Measurements from ENCODE around the gene RASSF4. TPM values are rescaled to one million over a fixed set of nuclear protein-coding genes. Genes with fewer than 3 reads are reported as not detected.

The RASSF4 gene
- polyA plus RNA-seq, 1 experiment, result 11.2 TPM

GRCh38 chr10:44947371-44948152, 12.0 kb upstream of the RASSF4 start:
- Histone ChIP-seq H3K4me3 (ENCODE audit: low read depth, low read length) (no peak overlapping the region), H3K27me3 (ENCODE audit: control insufficient read depth, insufficient read depth, low read length) (peaks cover 2% of the 10 kb centered on the region), H3K9me3 (ENCODE audit: control insufficient read depth, insufficient read depth, low read length) (no peaks in the 10 kb centered on the region), H3K27ac (ENCODE audit: low read depth, low read length) (no peak overlapping the region)
- TF ChIP-seq CTCF (IDR thresholded peaks at IDR 0.05; ENCODE audit: low read depth, low read length), result no peak
- DNase-seq (ENCODE audit: low read depth, low spot score), result no peak
- ChIA-PET POLR2A (no interaction called here), CTCF (interaction anchor here (6.3 kb wide), 1 partner anchor 14 kb away, joined by 37 read pairs; no protein-coding TSS in a partner anchor)

DNA sequence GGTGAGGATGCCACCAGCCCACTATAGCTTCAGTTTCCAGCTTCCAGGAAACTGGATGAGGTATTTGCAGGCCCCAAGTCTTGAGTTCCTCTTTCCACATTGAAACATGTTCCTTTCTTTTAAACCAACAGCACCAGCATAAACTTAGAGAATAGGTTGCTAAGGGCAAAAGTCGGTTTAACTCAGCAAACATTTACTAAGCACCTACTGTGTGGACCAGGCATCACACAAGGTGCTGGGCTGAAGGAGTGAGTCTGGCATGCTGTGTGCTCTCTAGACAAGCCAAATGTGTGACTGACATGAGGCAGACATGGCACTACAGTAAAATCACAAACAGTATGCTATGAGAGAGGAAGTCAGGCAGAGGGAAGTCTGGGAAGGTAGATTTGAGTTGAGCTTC, 11.0 kb upstream of the RASSF4 start:
- POLR2A ChIA-PET, result no interaction called here
- CTCF ChIA-PET, result interaction anchor here (6.3 kb wide), 1 partner anchor 15 kb away, joined by 37 read pairs; no protein-coding TSS in a partner anchor
- DNase-seq (ENCODE audit: low read depth, low spot score), result no peak
- Histone ChIP-seq H3K27me3 (ENCODE audit: control insufficient read depth, insufficient read depth, low read length) (peaks cover 2% of the 10 kb centered on the region), H3K4me3 (ENCODE audit: low read depth, low read length) (no peak overlapping the region), H3K27ac (ENCODE audit: low read depth, low read length) (no peak overlapping the region), H3K9me3 (ENCODE audit: control insufficient read depth, insufficient read depth, low read length) (no peaks in the 10 kb centered on the region)
- no peak for TF ChIP-seq CTCF (IDR thresholded peaks at IDR 0.05; ENCODE audit: low read depth, low read length)

GRCh38 chr10:44949127-44949802, 10.3 kb upstream of the RASSF4 start:
- Histone ChIP-seq H3K4me3 (ENCODE audit: low read depth, low read length) (no peak overlapping the region), H3K27ac (ENCODE audit: low read depth, low read length) (no peak overlapping the region), H3K9me3 (ENCODE audit: control insufficient read depth, insufficient read depth, low read length) (no peaks in the 10 kb centered on the region), H3K27me3 (ENCODE audit: control insufficient read depth, insufficient read depth, low read length) (peaks cover 2% of the 10 kb centered on the region)
- CTCF ChIA-PET, result interaction anchor here (0.8 to 6.3 kb wide), 4 partner anchors 13 to 46 kb away, joined by 3 to 37 read pairs (median 4); no protein-coding TSS in a partner anchor
- no peak for DNase-seq (ENCODE audit: low read depth, low spot score)
- TF ChIP-seq CTCF (IDR thresholded peaks at IDR 0.05; ENCODE audit: low read depth, low read length), result no peak
- POLR2A ChIA-PET, result no interaction called here

GRCh38 chr10:44949915-44950314, 9.7 kb upstream of the RASSF4 start:
- H3K27ac ChIP-seq (ENCODE audit: low read depth, low read length), result no peak overlapping the region
- H3K4me3 ChIP-seq (ENCODE audit: low read depth, low read length), result no peak overlapping the region
- no peak for TF ChIP-seq CTCF (IDR thresholded peaks at IDR 0.05; ENCODE audit: low read depth, low read length)
- CTCF ChIA-PET, result interaction anchor here (0.8 to 1.6 kb wide), 4 partner anchors 13 to 45 kb away, joined by 3 to 5 read pairs (median 3); no protein-coding TSS in a partner anchor
- POLR2A ChIA-PET, result no interaction called here
- peaks cover 2% of the 10 kb centered on the region for H3K27me3 ChIP-seq (ENCODE audit: control insufficient read depth, insufficient read depth, low read length)
- H3K9me3 ChIP-seq (ENCODE audit: control insufficient read depth, insufficient read depth, low read length), result no peaks in the 10 kb centered on the region
- DNase-seq (ENCODE audit: low read depth, low spot score), result no peak
